Measurements from ENCODE around the gene TEX44. TPM values are rescaled to one million over a fixed set of nuclear protein-coding genes. Genes with fewer than 3 reads are reported as not detected.

TEX44 gene
- total RNA-seq, 1 donor from 2014 or later: not detected

DNA sequence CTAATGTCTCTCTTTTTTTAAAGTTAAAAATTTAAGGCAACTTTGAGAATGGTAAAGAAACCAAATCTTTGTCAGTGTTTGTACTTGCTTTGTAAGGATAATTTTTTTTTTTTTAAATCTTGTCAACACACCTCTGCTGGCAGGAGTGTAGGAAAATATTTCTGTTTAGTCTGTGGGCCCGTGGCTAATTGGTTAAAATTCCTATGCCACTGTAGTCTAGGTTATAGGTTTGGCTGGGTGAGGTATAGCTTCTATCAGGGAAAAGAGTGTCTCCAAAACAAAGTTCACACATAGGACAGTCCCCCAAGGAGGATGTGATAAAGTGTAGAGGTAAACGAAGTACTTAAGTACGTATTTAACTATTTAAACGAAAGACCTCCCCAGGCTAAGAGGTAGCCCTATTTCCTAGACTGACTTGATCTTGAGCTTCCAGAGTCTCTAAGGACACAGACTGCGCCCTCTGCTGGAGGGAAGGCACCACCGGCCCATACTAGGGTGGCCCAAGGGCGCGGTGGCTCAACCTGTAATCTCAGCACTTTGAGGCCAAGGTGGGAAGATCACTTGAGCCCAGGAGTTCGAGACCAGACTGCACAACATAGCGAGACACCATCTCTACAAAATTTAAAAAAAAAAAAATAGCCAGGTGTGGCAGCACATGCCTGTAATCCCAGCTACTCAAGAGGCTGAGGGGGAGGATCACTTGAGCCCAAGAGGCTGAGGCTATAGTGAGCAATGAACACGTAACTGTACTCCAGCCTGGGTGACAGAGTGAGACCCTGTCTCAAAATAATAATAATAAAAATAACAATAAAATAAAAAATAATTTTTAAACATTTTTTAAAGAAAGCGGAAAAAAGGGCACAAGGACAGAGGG lies 8.9 kb downstream of the TEX44 start:
- peaks cover 2% of the 10 kb centered on the region for H4K20me1 ChIP-seq (ENCODE audit: low read depth)
- H3K27me3 Mint-ChIP-seq (ENCODE audit: insufficient read depth, low read depth): peaks cover 9% of the 10 kb centered on the region
- peaks cover 43% of the 10 kb centered on the region for H3K4me1 Mint-ChIP-seq
- H3K9me3 ChIP-seq (ENCODE audit: low read depth): no peaks in the 10 kb centered on the region
- H3K4me1 ChIP-seq: peaks cover 36% of the 10 kb centered on the region
- DNase-seq (ENCODE audit: low spot score): peak; percentile 84
- no peak overlapping the region for H3K4me3 ChIP-seq
- H3K9me3 Mint-ChIP-seq: no peaks in the 10 kb centered on the region
- no peak overlapping the region for H3K4me2 ChIP-seq
- TF ChIP-seq CTCF (IDR thresholded peaks at IDR 0.05) (peak; percentile 91), EZH2phosphoT487 (IDR thresholded peaks at IDR 0.05) (no peak), EZH2 (IDR thresholded peaks at IDR 0.05) (no peak)
- H3K9ac ChIP-seq: no peak overlapping the region
- H3K27ac ChIP-seq: no peak overlapping the region
- peak overlapping the region; percentile 51 for H3K27ac Mint-ChIP-seq
- no peak overlapping the region for H2AFZ ChIP-seq (replicated peaks)
- H3F3A ChIP-seq (ENCODE audit: low read depth): peaks cover 51% of the 10 kb centered on the region
- H3K27me3 ChIP-seq: no peaks in the 10 kb centered on the region
- H3K36me3 Mint-ChIP-seq: no peaks in the 10 kb centered on the region
- no peaks in the 10 kb centered on the region for H3K79me2 ChIP-seq (ENCODE audit: low read depth)
- H3K4me3 Mint-ChIP-seq: peak overlapping the region; percentile 59
- no peaks in the 10 kb centered on the region for H3K36me3 ChIP-seq

GRCh38 chr2:231602859-231603467 lies 10.3 kb downstream of the TEX44 start:
- Mint-ChIP-seq H3K9me3 (no peaks in the 10 kb centered on the region), H3K36me3 (no peaks in the 10 kb centered on the region), H3K4me3 (peak overlapping the region; percentile 45), H3K27me3 (ENCODE audit: insufficient read depth, low read depth) (peaks cover 18% of the 10 kb centered on the region), H3K27ac (peak overlapping the region; percentile 97), H3K4me1 (peaks cover 41% of the 10 kb centered on the region)
- peaks cover 36% of the 10 kb centered on the region for H3K4me1 ChIP-seq
- no peak overlapping the region for H2AFZ ChIP-seq (replicated peaks)
- peak overlapping the region; percentile 87 for H3K27ac ChIP-seq
- H3K36me3 ChIP-seq: no peaks in the 10 kb centered on the region
- DNase-seq (ENCODE audit: low spot score): peak; percentile 92
- peaks cover 2% of the 10 kb centered on the region for H4K20me1 ChIP-seq (ENCODE audit: low read depth)
- TF ChIP-seq EZH2phosphoT487 (IDR thresholded peaks at IDR 0.05) (no peak), EZH2 (IDR thresholded peaks at IDR 0.05) (no peak), CTCF (IDR thresholded peaks at IDR 0.05) (no peak)
- no peaks in the 10 kb centered on the region for H3K9me3 ChIP-seq (ENCODE audit: low read depth)
- H3F3A ChIP-seq (ENCODE audit: low read depth): peaks cover 51% of the 10 kb centered on the region
- H3K79me2 ChIP-seq (ENCODE audit: low read depth): no peaks in the 10 kb centered on the region
- no peak overlapping the region for H3K9ac ChIP-seq
- no peaks in the 10 kb centered on the region for H3K27me3 ChIP-seq
- H3K4me2 ChIP-seq: peak overlapping the region; percentile 77
- no peak overlapping the region for H3K4me3 ChIP-seq

DNA sequence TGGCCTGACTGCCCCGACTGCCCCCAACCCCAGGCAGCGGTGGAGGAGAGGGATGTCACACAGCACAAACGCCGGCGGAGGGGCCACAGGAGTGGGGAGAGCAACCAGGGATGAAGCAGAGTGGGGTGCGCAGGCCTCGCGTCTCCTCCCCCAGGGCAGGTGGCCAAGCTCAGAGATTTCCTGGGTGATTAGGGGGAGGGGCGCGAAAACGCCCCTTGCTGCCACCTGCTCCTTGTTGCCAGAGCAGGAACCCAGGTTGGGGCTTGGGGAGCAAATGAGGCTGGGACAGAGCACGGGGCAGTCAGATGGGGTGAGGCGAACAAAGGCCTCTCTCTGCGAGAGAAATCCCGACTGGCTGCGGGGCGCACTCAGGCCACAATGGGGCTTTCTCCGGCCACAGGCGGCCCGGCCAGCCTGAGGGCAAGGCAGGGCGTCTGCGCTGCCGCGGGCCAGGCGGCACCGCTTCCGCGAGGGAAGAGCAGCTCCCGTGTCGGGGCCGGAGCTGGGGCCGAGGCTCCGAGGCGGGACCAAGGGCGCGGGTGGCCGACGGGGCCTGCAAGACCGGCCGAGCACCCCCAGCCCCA lies 11.5 kb downstream of the TEX44 start:
- H3K4me3 ChIP-seq: peak overlapping the region; percentile 26
- TF ChIP-seq EZH2 (IDR thresholded peaks at IDR 0.05): peak; percentile 11
- no peak for TF ChIP-seq EZH2phosphoT487 (IDR thresholded peaks at IDR 0.05)
- H3K79me2 ChIP-seq (ENCODE audit: low read depth): no peaks in the 10 kb centered on the region
- no peaks in the 10 kb centered on the region for H3K9me3 ChIP-seq (ENCODE audit: low read depth)
- peaks cover 18% of the 10 kb centered on the region for H3K27me3 Mint-ChIP-seq (ENCODE audit: insufficient read depth, low read depth)
- peak overlapping the region; percentile 46 for H3K4me3 Mint-ChIP-seq
- no peaks in the 10 kb centered on the region for H3K36me3 ChIP-seq
- H3K4me1 ChIP-seq: peaks cover 36% of the 10 kb centered on the region
- H3K27ac ChIP-seq: peak overlapping the region; percentile 98
- H3K9me3 Mint-ChIP-seq: no peaks in the 10 kb centered on the region
- peak overlapping the region; percentile 77 for H3K4me2 ChIP-seq
- no peak overlapping the region for H3K9ac ChIP-seq
- peaks cover 47% of the 10 kb centered on the region for H3K4me1 Mint-ChIP-seq
- H3K36me3 Mint-ChIP-seq: no peaks in the 10 kb centered on the region
- peaks cover 2% of the 10 kb centered on the region for H4K20me1 ChIP-seq (ENCODE audit: low read depth)
- H3K27me3 ChIP-seq: no peaks in the 10 kb centered on the region
- peak overlapping the region; percentile 97 for H3K27ac Mint-ChIP-seq
- H2AFZ ChIP-seq (replicated peaks): no peak overlapping the region
- H3F3A ChIP-seq (ENCODE audit: low read depth): peaks cover 51% of the 10 kb centered on the region
- DNase-seq (ENCODE audit: low spot score): peak; percentile 92
